HG03039 (cell line): ENCODE results near the gene CORO1C.
"Not testable (repeated sequence)": the region's sequence is repeated elsewhere in the genome, so short reads cannot be mapped to it uniquely, and the experiment has no call there.

ENCODE experiments used
- ATAC-seq: cut with Tn5 transposase; IDR thresholded peaks from one replicate; pipeline ENCODE4 v1.9.1; 2021; ENCODE audit warnings: mild to moderate bottlenecking, moderate library complexity; ENCODE audit not compliant: unreplicated experiment

The CORO1C gene

DNA sequence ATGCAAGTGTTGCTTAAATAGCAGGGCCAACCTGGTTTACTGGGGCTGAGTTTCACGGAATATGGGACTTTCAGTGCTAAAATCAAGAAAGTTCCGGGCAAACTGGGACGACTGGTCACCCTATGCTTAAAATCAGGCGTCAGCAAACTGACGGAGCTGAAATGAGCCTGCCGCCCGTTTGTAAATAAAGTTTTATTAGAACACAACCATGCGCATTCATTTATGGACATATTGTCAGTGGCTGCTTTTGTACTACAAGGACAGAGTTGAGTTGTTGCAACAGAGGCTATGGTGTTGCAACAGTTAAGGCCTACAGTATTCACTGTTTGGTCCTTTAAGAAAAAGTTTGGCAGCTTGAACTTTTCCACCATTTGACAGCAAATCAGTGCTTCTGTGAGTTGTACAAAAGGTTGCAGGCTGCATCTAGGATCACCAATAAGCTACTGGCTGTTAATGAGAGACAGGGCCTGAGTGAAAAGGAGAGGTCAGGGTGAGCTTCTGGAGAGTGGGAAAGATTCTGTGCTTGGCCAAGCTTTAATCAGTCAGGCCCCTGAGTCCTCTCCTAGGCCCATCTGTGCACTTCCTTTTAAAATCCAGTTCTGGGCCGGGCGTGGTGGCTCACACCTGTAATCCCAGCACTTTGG is 111.0 kb downstream of the CORO1C start:
- no peak for ATAC-seq

DNA sequence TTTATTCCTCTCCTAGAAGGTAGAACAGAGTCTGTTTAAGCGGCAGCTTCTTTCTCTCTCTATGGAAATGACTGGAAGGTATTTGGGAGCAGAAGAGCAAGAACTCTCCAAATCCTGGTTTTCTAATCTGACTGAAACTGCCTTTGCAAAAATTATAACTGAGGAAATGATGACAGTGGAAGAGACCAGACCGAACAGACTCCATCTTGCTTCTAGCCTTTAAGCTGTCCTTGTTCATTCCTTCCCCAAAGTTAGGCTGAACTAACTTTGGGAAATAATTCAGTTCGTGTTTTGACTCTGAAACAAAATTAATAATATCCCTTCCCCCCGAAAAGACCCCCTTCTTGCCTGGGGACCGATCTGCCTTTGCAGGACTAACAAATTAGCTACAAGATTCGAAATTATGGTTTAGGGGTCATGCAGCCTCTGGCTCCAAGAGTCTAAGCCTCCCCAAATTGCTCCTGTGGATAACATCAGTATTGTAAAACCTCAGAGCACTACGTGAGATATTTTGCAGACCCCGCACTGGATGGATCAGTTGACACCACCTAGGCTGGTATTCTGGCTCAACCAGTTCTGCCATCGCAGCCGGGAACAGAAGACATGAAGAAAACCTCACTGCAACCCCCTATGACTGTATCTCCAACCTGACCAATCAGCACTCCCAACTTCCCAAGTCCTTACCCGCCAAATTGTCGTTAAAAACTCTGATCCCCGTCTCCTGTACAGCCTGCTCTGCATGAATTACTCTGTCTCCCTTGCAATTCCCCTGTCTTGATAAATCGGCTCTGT is 111.8 kb downstream of the CORO1C start:
- ATAC-seq = no peak

DNA sequence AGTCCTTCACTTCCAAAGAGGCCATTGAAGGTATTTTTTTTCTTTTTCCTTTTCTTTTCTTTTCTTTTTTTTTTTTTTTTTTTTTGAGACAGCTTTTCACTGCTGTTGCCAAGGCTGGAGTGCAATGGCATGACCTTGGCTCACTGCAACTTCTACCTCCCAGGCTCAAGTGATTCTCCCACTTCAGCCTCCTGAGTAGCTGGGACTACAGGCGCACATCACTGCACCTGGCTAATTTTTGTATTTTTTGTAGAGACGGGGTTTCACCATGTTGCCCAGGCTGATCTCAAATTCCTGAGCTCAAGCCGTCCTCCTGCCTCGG is 112.4 kb downstream of the CORO1C start:
- not testable (repeated sequence) for ATAC-seq

DNA sequence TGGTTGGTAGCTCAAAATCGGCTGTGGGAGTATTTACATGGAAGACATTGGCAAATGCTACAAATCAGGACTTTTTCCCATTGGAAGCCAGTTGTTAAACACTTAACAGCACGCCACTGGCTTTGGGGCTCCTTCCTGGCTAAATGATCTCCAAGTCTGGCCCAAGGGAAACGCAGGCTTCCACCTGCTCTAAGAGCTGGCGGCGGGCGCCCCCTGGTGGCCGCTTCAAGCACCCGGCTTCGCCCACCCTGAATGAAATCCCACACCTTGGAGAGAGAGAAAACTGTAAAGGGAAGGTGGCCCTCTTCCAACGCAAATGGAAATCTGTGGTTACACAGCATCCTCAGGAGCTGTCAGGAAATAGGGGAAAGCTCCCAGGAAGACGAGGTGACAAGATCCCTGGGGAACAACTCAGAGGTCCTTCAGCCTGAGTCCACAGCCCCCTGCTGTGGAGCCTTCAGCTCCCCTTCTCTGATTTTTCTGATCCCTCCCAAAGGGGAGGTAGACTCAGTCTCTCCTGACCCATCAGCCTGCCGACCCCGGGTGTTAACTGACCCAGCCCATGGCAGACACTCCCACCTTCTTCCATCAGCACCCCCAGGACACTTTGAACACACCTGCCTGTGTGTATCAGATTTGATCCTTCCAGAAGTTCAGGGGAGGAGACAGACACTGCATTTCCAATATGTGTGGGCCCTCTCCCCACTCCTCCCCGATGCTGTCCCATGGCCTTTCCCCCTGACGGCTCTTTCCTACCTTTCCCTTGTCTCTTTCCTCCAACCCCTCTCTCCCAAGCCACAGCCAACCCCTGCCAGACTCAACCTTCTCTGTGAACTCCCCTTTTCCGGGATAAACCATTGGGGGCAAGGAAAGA is 113.0 kb downstream of the CORO1C start:
- no peak for ATAC-seq

DNA sequence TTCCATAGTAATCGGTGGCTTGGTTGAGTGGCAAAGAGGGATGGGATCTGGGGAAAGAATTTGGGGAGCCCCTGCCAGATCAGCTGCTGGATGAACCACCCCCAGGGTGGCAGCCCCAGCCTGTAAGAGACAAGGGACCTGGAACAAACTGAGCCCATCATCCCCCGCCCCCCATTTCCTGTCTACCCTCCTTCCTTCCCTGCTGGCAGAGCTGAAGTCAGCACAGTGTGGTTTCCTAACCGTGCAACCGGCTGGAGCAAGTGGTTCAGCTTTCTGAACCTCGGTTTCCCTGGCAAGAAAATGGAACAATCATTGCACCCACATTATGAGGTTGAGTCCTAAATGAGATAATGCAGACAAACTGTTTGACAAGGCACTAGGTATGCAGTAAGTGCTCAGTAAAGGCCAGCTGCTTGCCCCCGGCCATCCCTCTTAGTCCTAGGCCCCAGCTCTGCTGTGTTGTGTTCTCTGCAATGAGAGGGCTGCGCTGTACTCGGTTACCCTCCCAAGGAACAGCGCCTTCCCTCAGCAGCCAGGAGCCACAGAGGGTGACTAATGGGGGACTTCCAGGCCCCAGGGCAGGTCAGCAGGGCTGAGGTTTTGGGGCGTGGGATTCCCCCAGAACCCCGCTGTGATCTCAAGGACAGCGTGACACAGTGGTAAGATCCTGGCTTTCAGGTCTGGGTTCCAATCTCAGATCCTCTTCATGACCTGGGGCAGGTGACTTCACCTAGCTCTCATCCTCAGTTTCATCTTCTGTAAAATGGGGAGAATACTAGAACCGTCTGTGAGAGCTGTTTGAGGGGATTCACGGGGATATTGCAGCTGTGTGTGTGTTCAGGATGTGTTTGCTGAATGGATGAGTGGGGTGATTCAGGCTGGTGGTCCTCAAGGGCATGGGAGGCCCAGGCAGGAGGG is 114.1 kb downstream of the CORO1C start:
- ATAC-seq = peak; percentile 66

DNA sequence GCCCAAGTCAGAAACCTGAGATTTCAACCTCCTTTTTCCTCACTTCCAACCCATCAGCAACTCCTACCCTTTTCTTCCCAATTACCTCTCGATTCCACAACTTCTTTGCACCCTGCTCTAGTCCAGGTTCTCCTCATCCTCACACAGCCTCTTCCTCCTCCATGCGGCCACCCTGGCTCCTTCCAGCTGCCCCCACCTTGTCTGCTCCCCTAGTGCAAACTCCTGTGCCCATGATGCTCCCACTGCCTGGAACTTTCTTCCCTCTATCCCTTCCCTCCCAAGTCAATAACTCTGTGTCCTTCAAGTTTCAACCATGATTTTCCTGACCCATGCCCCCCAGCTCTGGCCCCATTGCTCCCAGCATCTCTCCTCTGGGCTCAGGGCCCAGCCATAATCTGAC is 115.0 kb downstream of the CORO1C start:
- ATAC-seq = no peak

DNA sequence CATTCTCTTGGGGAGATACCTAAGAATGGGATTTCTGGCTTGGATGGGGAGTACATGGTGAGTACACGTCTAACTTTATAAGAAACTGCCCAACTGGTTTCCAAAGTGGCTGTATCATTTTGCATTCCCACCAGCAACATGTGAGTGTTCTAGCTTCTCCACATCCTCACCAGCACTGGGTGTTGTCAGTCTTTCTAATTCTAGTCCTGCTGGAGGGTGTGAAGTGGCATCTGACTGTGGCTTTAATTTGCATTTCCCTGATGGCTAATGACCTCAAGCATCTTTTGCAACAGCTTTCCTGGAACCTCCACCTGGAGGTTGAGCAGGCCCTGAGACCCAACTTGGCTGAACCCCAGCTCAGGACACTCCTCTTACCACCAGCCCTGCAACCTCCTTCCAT is 115.4 kb downstream of the CORO1C start:
- no peak for ATAC-seq

DNA sequence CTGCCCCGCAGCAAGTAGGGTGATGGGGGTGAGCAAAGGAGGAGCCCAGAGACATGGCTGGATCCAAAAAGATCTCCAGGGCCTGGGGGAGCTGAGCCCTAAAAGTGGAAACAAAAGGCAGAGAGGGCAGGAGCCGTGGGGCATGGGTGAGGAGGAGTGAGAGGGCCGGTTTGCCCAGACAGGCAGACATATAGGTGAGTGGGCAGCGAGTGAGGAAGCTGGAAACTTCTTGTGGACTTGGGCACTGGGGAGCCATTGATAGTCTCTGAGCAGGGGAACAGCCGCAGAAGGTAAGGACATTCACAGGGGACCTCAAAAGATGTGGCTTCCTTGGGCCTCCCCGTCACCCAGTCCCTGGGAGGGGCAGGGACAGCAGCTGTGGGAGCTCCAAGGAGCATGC is 116.7 kb downstream of the CORO1C start:
- no peak for ATAC-seq

DNA sequence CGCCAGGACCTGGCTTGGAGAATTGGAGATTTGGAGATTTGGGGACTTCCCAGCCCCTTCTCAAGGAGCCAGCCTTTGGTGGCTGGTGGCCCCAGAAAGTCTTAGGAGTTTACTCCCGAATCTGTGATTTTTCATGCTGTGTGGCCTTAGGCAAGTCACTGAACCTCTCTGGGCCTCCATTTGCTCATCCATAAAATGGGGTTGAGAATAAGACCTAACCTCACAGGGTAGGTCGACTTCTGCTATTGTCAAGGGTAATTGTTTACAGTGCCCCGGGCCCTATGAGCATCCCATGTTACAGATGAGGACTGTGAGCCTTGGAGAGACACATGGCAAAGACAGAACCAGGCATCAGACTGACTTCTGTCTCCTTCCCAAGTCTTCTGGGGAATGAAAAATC is 117.3 kb downstream of the CORO1C start:
- no peak for ATAC-seq

DNA sequence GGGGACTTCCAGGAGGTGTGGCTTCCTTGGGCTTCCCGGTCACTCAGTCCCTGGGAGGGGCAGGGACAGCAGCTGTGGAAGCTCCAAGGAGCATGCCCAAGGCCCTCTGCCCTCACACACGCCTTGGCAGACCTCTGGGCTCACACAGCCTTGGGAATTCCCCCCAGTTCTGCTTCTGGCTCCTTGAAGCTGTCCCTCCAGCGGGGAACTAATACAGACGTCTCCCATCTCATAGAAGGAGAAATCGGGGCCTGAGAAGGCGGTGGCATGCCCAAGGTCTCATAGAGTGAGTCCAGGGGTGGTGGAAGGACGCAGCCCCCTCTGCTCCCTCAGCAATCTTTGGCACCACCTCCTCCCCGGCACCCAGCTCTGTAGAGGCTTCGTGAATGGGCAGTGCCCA is 117.8 kb downstream of the CORO1C start:
- ATAC-seq = no peak

DNA sequence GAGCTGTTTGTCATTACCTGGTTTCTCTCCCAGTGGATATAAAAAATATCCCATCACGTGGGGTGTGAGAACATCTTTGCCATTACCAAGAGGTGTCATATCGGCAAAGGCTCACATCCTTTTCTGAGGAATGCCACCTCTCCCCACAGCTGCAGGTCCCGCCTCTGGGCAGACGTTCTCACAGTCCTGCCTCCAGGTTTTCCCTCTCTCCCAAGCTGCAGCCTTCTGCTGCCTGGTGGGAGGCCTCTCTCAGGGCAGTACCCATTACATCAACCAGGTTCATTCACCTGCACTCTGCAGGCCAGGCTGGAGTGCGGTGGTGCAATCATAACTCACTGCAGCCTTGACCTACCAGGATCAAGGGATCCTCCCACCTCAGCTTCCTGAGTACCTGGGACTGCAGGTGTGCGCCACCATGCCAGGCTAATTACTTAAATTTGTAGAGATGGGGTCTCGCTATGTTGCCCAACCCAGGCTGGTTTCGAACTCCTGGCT is 118.5 kb downstream of the CORO1C start:
- ATAC-seq = no peak

DNA sequence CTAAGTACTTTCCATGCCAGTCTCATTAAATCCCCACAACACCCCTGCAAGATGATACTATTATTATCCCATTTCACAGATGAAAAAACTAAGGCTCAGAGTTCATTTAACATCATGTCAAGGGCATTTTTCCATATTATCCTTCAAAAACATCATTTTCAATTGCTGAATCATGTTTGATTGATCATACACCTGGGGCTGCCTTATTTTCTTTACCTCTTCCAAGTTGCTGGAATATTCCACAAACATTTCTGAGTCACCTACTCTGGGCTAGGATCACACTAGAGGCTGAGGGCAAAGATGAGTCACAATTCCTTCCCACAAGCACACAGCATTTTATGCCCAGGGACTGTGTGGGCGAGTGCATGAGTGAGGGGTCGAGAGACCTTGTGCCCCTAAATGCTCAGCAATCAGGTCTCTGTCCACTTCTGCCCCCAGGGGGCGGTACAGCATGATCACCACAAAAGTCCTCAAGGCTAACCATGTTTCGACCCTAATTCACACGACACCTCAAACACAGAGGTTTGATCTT is 119.4 kb downstream of the CORO1C start:
- no peak for ATAC-seq

DNA sequence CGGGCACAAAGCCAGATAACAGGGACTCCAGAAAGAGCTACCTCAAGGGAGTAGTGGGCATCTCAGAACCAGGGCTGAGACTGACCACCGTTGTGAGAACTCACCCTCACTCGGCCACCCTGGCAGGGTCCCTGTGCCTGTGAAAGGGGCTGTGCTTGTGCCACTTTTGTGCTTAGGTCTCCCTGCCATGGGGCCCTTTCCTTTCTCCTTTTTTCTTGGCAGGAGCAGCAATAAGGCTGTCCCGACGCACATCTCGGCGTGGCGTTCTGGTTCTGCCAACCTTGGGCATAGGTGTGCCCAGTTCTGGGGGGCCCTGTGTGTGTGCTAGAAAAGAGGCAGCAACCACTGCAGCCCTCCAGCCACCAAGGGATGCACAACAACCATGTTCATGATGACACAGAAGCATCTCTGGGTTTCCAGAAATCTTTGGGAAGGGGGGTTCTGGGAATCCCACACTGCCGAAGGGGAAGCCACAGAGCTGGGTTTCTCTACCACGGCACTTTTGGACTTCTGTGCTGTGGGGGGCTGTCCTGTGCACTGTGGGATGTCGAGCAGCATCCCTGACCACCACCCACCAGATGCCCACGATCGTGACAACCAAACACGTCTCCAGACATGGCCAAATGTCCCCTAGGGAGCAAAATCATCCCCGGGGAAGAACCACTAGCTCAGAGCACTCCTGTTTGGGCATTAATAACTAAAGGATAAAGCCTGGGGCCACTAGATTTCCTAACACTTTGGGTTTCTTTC is 120.3 kb downstream of the CORO1C start:
- ATAC-seq = no peak

DNA sequence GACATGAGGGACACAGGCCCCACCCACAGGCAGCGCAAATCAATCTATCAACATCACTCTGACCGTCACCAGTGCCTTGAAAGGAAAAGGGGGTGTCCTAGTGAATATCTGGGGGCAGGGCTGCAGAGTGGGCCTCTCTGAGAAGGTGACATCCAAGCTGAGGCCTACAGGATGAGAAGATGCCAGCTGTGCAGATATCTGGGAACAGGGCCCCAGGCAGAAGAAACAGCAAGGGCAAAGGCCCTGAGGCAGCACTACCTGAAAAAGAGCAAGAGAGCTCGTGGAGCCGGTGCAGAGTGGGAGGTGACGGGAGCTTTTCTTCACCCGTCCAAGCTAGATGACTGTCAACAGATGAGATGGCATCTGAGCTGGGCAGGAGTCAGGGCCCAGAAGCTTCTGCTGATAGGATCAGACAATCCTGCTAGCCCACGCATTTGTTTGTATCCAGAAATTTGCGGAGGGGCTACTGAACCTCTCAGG is 120.9 kb downstream of the CORO1C start:
- ATAC-seq = no peak

DNA sequence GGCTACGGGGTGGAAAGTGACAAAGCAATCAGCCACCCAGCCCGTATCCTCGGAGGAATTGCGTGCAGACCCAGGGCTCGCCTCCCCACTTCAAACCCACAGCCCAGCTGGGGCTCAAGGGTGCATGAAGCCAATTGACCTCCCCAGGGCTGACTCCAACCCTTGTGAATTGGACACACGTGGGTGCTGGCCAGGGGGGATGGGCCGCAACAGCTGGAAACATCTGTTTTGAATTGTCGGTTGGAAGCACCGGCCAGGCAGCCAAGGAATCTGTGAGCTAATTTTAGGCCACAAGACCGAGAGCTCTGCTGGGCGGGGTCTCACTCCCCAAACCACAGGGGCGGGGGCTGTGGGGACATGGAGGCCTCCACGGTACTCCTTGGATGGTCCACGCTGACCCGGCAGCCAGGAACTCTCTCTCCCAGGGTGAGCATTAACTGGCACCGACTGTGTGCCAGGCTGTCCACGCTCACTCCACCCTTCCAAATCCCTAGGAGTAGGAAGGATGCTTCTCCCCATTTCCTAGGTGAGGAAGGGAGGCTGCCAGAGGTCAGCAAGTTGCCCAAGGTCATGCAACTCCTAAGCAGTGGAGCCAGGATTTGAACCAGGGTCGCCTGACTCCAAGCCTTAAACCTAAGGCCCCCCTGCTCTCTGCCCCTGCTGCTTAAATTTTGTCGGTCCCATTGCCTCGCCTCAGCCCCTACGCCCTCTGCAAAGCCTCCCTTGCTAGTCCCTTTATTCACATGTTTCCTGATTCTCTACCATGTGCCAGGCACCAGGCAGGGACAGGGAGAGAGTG is 121.6 kb downstream of the CORO1C start:
- no peak for ATAC-seq

DNA sequence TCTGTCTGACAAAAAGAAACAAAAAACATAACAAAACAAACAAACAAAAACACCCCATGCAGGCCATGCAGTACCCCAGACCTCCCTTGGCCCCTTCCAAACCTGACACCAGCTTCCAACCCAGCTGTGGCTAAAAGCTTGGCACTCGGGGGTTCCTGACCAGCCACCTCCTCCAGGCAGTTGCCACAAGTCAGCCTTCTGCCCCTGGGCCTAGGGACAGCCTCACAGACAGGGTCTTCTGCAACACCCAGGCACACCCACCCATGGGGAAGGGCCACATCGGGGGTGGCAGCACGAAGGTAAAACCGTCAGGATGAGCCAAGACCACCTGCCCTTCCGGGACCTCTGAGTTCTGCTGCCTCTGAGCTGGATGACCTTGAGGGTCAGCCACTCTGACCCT is 122.7 kb downstream of the CORO1C start:
- no peak for ATAC-seq

DNA sequence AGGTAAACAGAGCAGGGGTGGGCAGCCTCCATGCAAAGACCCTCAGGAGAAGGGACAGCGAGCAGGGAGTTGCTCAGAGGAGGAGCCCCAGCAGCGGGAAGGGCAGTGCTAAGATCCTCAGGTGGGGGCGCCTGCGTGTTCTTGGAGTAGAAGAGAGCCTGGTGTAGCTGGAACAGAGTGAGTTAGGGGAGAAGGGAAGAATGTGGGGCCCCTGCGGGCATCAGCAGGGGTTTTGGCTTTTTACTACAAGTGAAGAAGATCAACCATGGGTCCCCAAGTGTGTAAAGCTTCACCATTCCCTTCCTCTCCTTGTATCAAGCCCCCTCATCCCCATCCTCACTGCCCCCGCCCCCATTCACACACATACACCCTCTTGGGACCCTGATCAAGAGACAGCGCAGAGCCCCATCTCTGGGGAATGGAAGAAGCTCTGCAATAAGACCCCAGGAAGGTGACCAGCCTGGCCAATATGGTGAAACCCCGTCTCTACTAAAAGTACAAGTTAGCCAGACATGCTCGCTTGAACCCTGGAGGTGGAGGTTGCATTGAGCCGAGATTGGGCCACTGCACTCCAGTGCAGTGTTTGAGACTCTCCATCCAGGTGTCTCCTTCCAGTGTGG is 123.2 kb downstream of the CORO1C start:
- no peak for ATAC-seq

DNA sequence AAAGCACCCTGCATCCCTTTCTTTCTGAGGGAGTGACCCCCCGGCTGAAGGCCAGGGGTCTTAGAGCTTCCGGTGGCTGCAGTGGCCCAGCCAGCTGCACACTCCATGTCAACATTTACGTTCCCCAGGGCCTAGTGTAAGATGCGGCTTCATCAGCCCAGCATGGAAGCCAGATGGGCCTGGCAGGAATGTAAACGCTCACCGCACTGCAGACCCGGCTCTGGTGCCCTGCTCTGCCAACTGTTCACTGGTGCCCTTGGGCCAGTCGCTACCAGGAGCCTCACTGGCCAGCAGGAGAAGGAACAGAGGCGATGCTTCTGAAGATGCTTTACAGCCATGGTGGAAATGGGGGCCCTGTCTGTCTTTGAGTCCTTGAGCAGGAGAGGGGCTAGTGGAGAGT is 124.8 kb downstream of the CORO1C start:
- no peak for ATAC-seq
